ENCODE results near the gene SHLD2. TPM values are rescaled to one million over a fixed set of nuclear protein-coding genes. Genes with fewer than 3 reads are reported as not detected.
"Not testable (repeated sequence)": the region's sequence is repeated elsewhere in the genome, so short reads cannot be mapped to it uniquely, and the experiment has no call there.

Gene SHLD2
- polyA plus RNA-seq, 1 donor: 18.9 TPM

DNA sequence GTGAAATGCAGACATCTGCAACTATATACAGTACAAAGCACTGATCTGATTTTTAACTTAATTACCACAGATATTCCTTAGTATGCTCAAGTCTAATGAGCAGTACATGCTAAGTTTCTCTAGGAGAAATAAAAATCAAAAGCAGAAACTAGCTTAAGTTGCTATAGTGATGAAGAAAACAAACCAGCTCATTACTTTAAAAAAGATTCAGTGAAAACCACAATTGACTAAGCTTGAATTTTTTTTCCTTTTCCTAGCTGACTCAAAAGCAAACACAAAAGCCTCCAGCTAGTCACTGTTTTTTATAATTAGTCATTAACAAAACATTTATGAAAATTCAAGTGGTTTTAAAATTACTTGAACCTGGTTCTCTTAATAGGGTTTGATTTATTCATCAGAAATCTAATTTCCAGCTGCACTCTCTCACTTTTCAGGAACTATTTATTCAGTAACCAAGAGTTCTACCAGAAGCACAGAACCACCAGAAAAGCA is 10.7 kb upstream of the SHLD2 start:
- not testable (repeated sequence) for DNase-seq (ENCODE audit: low read depth)

DNA sequence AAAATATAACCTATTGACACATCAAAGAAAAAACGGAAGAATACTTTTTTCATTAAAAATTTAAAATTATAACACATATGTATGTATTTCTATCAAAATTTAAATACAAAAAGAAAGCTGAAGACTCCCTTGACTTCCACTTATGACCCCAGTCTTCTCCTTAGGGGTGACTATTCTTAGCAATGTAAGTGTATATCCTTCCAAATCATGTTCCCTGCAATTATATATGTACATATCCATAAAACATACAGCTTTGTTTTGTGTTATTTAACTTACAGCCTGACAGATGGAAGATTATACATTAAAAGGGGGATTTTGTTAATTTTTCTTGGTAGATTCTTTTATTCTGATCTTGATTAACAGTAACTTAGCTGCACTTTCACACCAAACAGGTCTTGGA is 9.5 kb upstream of the SHLD2 start:
- no peak for DNase-seq (ENCODE audit: low read depth)

DNA sequence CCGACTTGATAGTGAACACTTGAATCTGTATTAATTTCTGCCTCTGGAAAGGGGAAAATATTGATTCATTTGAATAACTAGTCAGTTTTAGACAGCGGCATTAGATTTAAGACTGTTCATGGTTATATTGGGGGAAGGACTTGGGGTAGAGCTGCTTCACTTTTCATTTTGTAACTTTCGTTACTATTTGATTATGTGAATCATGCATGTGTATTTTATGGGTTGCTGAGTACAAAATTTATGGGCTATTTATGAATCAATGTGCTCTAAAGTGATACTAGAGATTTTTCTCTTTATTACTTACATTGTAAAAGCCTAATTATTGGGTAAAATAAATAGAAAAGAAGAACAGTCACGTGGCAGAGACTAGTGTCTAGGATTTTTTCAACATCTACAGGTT is 5.3 kb upstream of the SHLD2 start:
- no peak for DNase-seq (ENCODE audit: low read depth)

DNA sequence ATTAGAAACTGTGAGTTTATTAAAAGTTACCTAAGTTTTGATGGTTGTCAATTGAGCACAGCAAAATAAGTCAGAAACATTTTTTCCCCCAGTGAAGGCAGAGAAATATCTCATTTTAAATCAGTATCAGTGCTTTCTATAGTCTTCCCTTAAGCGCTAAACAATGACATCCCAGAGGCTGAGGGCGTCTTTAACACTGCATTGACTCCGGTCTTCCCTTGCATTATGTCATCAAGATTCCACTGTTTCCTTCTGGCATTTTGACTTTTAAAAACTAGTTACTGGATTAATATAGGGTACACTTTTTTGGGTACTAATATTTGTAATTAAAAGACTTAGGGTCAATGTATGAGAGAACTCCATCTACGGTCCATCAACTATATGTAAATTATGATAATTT is 4.2 kb upstream of the SHLD2 start:
- DNase-seq (ENCODE audit: low read depth): no peak

DNA sequence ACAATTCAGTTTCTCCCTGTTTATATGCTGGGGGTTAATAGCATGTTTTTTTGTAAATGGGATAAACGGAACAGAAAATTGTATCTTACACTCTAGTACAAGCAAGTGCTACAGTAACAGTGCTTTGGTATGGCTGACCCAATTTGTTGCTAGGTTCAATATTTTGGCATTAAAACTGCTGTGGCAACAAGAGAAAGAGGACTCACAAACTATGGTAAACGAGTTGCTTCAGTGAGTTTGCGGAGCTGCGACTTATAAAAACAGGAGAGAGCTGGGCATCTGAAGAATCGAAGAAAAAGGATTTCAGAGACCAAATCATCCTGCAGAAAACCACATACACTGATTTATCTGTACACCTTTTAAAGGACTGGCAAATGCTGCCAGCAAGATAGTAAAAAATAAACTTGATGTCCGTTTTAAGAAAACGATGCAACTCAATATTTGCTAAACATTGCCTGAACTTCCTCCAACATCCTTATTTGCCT is 2.6 kb upstream of the SHLD2 start:
- DNase-seq (ENCODE audit: low read depth): no peak

DNA sequence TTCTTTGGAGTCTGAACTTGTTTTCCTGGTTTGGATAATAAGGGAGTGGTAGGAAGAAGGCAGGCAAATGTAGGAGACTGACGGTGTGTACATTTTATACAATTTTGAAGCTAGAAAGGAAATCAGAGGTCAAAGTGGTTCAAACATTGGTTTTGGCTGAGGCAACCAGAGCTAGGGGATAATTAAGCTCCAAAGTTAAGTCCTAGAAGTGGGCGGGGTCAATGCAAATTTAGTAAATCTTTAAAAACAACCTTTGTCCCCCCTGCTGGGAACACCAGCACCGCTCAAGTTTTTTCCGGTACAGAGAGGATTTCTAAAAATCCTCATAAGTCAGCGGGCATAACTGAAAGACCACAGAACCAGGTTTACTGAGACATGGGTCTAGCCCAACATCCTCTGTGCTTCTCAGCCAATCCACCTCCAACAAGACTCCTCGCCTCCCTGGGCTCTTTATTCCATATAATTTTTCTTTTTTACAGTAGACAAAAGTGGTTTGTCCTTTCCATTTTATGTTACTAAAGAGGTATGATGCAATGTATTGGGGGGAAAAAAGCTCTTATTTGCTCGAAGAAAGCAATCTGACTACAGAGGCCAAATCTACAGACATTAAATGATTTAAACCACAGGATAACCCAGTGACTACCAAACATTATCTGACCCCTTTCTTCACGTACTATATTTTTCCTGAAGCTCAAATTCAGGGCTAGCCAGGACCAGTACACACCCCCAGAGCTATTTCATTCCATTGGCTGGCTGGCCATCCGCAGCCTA is 2.0 kb upstream of the SHLD2 start:
- DNase-seq (ENCODE audit: low read depth): no peak

DNA sequence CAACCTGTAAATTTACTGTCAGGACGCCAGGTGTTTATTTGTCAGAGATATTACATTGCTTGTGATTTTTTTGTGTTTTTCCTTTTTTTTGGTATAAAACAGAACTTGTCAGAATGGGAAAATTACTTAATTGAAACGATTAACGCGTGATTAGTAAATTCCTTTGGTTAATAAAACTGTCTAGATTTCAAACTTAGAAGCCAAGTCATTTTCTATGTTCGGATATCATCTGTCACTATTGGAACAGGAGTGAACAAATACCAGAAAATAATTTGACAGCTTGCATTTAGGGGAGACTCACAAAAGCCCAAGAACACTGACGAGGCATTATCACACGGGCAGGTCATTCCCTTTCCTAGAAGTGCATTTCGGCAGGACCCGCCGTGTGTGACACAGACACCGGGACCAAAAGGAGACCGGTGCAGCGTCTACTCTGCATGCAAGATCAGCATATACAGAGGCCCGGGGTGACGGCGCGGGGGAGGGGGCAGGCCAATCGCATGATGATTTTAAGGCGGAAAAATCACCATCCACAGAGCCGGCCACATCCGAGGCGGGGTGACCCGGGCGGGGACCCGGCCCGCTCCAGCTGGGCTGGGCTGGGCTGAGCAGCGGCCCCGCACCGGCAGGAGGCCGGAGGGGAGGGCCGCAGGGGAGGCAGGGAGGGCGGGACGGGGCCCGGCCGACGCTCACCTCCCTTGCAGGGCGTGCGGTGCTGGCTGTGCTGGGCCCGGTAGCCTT is 1.2 kb upstream of the SHLD2 start:
- no peak for DNase-seq (ENCODE audit: low read depth)

DNA sequence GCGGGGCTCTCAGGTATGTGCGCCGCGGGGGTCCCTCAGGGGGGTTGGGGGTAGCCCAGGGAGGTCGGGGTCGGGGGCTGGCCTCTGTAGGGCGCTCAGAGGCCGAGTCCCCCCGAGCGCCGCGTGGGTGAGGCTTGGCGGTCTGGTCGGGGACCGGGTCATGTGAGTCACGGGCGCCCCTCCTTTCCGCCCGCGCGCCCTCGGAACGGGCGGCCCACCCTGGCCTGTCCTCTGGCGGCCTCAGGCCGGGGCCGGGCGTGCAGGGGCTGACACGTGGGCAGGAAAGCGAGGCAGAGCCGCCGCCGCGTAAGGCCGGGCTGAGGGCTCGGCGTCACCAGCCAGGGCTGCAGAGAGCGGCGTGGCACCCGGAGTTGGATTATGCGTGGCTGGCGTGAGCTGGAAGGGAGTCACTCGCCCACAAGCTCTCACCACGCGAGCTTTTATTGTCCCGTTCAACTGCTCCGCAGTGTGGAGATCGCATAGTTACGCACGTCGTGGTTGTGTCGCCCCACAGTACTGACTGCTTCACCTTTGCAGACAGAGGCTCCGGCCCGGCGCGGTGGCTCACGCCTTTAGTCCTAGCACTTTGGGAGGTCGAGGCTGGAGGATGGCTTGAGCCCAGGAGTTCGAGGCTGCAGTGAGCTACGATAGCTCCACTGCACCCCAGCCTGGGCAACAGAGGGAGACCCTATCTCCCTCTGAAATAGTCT is 385 bp downstream of the SHLD2 start:
- no peak for DNase-seq (ENCODE audit: low read depth)

DNA sequence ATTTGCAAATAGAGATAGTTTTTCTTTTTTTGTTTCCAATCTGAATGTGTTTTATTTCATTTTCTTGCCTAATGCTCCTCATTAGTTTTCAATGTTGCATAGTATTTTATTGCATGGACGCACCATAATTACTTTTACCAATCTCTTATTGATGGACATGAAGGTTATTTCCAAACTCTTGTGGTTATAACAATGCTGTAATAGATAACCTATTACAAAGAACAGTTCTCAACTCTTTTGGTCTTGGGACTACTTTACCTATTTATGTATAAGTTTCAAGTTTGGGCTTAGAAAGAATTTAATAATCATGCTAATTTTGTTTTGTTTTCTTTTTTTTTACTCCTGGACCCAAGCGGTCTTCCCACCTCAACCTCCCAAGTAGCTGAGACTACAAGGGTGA is 7.0 kb downstream of the SHLD2 start:
- no peak for DNase-seq (ENCODE audit: low read depth)

DNA sequence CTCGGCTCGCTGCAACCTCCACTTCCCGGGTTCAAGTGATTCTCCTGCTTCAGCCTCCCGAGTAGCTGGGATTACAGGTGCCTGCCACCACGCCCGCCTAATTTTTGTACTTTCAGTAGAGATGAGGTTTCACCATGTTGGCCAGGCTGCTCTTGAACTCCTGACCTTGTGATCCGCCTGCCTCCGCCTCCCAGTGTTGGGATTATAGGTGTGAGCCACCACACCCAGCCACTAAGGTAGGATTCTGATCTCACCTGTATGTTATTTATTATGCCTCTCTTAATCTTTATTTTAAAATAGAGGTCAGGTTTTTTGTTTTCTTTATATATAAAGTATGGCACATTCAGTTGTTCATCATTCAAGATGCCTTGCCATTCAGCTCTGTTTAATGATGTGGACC is 9.7 kb downstream of the SHLD2 start:
- DNase-seq (ENCODE audit: low read depth): not testable (repeated sequence)

DNA sequence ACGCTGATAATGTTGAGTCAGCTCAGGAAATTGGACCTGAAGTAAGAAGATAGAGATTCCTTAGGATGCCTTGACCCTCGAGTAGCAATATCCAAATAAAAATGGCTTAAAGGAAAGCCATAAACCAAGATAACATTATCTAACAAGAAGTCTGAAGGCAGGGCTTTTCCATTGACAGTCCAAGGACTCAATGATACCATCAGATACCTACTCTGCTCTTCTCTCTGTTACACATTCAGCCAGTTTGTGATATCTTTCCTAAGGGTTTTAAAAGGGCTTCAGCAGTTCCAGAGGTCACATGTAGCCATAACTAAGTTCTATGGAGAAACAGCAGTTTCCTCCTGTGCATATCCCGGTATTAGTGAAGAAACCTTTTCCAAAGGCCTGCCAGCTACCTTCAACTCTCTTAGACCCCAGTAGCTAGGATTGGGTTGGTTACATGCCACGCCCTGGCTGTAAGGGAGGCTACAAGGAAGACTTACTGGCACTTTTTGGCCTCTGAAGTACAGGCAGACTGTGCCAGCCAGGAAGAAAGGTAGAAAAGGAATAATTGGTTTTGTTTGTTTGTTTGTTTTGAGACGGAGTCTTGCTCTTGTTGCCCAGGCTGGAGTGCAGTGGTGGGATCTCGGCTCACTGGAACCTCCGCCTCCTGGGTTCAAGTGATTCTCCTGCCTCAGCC is 10.6 kb downstream of the SHLD2 start:
- DNase-seq (ENCODE audit: low read depth): no peak

DNA sequence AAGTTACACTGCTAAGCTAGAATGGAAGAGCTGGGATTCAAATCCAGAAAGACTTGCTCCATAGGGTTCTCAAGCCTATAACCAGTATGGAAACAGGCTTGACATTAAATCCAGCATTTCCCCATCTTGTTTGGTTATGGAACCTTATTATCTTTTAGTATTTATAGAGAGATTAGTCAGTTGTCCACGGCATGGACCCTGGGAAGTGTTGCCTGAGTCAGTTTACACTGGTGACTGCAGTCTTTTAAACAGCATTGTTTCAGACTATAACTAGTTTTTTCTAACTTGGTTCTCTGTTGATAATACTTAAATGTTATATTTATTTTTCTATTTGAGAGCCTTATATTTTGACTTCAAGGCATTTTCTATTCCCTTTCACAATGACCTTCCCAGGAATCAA is 23.1 kb downstream of the SHLD2 start:
- not testable (repeated sequence) for DNase-seq (ENCODE audit: low read depth)

DNA sequence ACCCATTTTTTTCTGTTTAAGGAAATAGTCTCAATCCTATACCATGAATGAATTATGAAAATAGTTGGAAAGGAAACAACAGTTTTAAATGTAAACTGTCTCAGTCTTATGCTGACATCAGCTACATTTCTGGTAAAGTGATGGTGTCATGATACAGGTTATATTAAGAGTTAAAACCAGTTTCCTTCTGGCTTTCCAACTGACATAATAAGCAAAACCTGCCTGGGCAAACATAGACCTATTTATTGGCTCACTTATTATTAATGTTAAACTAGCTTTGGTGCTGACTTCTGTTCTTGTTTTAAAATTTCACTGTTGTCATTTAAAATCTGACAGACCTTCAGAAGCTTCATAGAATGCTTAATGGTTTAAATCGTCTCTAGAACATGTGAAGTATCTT is 24.0 kb downstream of the SHLD2 start:
- not testable (repeated sequence) for DNase-seq (ENCODE audit: low read depth)

DNA sequence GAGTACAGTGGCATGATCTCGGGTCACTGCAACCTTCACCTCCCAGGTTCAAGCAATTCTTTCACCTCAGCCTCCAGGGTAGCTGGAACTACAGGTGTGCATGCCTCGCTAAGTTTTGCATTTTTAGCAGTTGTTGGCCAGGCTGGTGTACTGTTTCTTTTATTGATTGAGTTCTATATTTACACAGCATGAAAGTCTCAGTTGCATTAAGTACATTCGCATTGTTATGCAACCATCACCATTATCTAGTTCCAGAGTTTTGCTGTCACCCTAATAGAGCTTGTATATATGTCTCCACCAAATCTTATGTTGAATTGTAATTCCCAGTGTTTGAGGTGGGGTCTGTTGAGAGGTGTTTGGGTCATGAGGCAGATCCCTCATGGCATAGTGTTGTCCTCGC is 28.3 kb downstream of the SHLD2 start:
- DNase-seq (ENCODE audit: low read depth): not testable (repeated sequence)

DNA sequence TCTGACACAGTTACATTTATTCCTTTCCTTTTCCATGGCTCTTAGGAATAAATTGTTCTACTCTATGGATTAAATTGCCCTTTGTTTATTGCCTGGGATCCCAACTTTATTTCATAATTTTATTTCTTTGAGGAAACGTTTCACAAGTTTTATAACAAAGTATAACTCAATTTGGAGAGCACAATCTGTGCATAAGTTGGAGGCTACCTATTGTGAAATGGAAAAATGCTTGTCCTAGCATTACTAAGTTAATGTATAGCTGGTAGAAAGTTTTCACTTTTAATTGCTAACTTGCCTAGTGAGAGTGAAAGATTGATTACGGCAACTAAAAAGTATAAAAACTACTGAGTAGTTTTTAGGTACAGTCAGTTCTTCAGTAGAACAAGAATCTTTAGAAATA is 32.0 kb downstream of the SHLD2 start:
- DNase-seq (ENCODE audit: low read depth): not testable (repeated sequence)

DNA sequence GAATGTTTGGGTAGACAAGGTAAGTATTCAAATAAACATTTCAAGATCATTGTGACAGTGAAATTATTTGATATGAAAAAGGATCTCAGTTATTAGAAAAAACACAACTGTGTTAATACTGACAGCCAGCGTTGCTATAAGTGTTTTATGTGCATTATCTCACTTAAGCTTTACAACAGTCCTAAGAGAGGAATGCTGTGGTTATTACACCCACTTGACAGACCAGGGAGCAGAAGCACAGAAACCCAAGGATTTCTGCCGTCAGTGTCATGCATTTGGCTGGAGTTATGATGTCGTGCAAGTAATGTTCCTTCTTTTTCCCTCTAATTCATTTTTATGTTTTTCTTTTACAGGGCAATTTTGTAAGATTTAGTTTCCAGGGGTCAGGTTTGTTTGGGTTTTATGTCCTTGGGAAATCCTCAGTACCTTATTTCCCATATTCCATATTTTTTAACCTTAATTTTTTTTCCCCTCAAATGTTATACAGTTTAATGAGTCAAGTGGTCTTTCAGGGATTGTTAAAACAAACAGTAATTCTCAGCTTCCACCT is 32.7 kb downstream of the SHLD2 start:
- DNase-seq (ENCODE audit: low read depth): not testable (repeated sequence)

DNA sequence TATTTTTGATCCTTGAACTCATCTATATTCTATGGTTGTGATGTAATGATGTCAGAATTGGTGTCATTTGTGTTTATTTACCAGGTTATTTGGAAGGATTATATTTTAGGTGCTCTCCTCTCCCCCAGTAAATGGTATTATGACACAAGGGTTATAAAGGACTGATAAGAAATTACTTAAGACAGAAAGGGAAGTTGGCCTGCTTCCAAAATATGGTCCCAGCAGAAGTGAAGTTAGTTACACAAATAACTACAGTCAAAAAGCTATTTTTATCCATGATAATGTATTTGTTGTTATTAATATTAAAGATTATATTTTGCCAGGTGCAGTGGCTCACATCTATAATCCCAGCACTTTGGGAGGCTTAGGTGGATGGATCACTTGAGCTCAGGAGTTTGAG is 37.2 kb downstream of the SHLD2 start:
- peak; percentile 11 for DNase-seq (ENCODE audit: low read depth)

DNA sequence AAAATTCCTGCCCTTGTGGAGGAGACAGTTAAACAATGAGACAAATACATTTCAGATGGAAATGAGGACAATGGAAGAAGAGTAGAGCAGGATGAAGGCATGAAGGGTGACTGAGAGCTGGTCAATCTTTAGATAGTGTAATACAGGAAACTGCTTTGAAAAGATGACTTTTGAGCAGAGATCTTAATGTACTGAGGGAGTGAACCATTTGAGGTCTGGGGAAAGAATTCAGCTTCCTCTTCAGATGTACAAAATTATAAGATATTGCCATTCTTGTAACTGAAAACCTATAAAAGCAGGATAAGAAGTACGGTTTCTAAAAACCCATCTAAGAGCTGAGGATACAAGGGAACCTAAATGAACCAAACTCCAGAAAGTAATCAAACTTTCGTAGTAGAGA is 38.9 kb downstream of the SHLD2 start:
- not testable (repeated sequence) for DNase-seq (ENCODE audit: low read depth)

DNA sequence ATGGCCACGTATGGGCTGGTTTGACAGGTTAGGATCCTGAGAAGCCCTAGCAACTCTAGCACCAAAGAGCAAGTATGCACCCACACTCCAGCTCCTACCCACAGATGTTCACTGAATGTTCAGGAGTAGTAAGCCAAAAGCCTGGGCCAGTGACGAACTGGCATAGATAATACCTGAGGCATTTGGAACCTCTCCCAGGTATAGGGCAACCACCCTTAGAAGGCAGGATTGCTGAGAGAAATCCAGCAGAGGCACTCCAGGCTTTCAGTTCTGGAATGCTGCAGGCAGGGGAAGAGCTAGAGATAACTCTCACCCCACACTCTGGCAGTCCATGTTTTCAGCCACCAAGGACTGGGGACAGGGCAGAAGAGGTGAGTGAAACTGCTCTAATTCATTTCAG is 39.4 kb downstream of the SHLD2 start:
- DNase-seq (ENCODE audit: low read depth): not testable (repeated sequence)

DNA sequence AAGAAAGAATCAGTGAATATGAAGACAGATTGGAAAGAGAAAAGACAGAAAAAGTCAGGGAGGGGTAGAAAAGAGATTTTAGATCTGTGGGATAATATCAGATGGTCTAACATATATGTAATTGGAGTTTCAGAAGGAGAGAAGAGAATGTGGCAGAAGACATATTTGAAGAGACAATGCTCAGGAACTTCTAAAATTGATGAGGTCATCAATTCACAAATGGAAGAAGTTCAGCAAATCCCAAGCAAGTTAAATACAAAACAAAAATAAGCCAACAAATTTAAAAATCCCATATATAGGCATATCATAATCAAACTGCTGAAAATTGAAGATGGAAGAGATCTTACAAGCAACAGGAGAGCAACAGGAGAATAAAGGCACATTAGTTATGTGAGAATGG is 42.5 kb downstream of the SHLD2 start:
- DNase-seq (ENCODE audit: low read depth): not testable (repeated sequence)

Data from forelimb muscle (tissue), 1 donor.